Left kidney (tissue), 2 donors: ENCODE measurements around the gene MICALL2. TPM values are rescaled to one million over a fixed set of nuclear protein-coding genes. Genes with fewer than 3 reads are reported as not detected.
"Not testable (repeated sequence)": the region's sequence is repeated elsewhere in the genome, so short reads cannot be mapped to it uniquely, and the experiment has no call there.

ENCODE experiments used
- DNase-seq: peaks from one replicate; pipeline ENCODE4 v3.0.0-alpha.2; 2013
- polyA plus RNA-seq: library from polyadenylated mRNA; unstranded; fragments of 120-200 nt; gene quantifications from one replicate; pipeline ENCODE4 v1.2.1, GENCODE V29; 2013; ENCODE audit not compliant: insufficient read length

MICALL2 gene
- polyA plus RNA-seq, 1 donor, result 7.9 TPM

- DNase-seq, result no peak
Observed at GRCh38 chr7:1448958-1449357, 10.3 kb downstream of the MICALL2 start.

GRCh38 chr7:1447551-1448244, 11.6 kb downstream of the MICALL2 start:
- no peak for DNase-seq

GRCh38 chr7:1447112-1447511, 12.2 kb downstream of the MICALL2 start:
- no peak for DNase-seq

GRCh38 chr7:1446620-1447032, 12.6 kb downstream of the MICALL2 start:
- no peak for DNase-seq

GRCh38 chr7:1446026-1446425, 13.2 kb downstream of the MICALL2 start:
- not testable (repeated sequence) for DNase-seq

- DNase-seq, result no peak
Observed at GRCh38 chr7:1445341-1445740, 13.9 kb downstream of the MICALL2 start.

GRCh38 chr7:1444925-1445322, 14.3 kb downstream of the MICALL2 start:
- no peak for DNase-seq

GRCh38 chr7:1444214-1444924, 14.9 kb downstream of the MICALL2 start:
- no peak for DNase-seq

GRCh38 chr7:1443587-1444200, 15.6 kb downstream of the MICALL2 start:
- DNase-seq, result not testable (repeated sequence)

- no peak for DNase-seq
Observed at GRCh38 chr7:1442355-1443124, 16.7 kb downstream of the MICALL2 start.

- no peak for DNase-seq
Observed at GRCh38 chr7:1441615-1442354, 17.5 kb downstream of the MICALL2 start.

GRCh38 chr7:1440620-1441019, 18.6 kb downstream of the MICALL2 start:
- no peak for DNase-seq

GRCh38 chr7:1439373-1440363, 19.6 kb downstream of the MICALL2 start:
- DNase-seq, result no peak

GRCh38 chr7:1438821-1439220, 20.4 kb downstream of the MICALL2 start:
- no peak for DNase-seq

GRCh38 chr7:1438208-1438607, 21.1 kb downstream of the MICALL2 start:
- DNase-seq, result no peak

- no peak for DNase-seq
Observed at GRCh38 chr7:1437155-1437880, 22.0 kb downstream of the MICALL2 start.

GRCh38 chr7:1436608-1437007, 22.7 kb downstream of the MICALL2 start:
- no peak for DNase-seq

GRCh38 chr7:1434891-1435670, 24.2 kb downstream of the MICALL2 start:
- no peak for DNase-seq

GRCh38 chr7:1434165-1434718, 25.0 kb downstream of the MICALL2 start:
- no peak for DNase-seq
